DMS 273 (cell line): ENCODE results near the gene FANCI.

Source experiments
- DNase-seq: peaks from one replicate; lab custom pipeline; 2025; ENCODE audit not compliant: unreplicated experiment; lab: John Stamatoyannopoulos, UW

FANCI gene

DNA sequence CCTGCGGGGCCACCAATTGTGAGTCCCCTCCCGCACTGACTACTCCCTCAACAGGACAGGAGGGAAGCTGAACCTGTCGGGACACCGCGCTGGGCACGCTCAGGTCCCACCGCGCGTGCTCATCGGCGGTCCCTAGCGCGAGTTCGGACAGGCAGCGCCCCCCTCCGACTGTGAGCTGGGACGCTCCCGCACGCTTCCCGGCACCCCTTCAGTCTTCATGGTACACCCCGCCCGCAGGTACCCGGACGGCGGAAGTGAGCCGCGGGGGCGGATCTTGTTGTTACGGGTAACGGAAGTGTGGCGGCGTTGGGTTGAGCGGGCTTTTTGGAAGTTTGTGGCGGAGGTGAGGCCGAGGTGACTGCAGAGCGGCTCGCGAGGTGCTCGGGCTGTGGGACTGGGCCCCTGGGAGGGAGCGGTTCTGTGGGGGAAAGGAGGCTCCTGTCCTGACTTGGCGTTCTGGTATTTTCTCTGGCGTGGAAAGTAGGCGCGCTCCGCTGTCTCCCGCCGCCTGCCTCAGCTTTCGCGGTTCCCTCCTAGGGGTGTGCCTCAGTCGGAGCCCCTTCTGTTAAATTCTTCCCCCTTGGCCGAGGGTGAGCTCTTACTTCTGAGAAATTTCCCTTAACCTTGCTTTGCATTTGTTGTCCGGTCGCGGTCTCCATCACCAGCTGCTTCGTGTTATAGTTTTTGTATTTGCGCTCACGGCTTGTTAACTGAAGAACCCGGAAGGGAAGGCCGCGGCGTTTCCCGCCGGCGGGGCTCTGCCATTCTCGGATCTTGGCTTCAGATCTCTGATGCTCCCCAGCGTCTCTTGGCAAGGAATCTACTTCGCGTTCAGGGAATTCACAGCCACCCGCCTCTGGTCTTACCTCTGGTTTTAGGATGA is at the start of gene FANCI:
Gene FANCI, plus strand, starts transcription at position 289 of the 883 bp plus-strand sequence. CDS start 3,669 bp downstream, outside the sequence.
- DNase-seq, result peak; percentile 96

DNA sequence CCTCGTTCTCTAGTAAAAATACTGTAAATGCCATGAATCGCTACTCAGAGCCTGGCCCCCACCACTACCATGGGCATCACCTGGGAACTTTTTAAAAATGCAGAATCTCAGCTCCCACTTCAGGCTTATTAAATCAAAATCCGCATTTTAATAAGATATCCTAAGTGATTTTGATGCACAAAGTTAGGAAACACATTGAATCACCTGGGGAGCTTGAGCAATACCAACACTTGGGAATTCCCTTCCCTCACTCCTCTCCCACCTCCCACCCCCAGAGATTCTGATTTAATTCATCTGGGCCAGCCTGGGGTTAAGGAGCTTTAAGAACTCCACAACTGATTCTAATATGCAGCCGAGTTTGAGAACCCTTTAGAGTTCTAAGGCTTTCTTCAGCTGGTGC is 49.2 kb upstream of the FANCI start:
- DNase-seq, result no peak

DNA sequence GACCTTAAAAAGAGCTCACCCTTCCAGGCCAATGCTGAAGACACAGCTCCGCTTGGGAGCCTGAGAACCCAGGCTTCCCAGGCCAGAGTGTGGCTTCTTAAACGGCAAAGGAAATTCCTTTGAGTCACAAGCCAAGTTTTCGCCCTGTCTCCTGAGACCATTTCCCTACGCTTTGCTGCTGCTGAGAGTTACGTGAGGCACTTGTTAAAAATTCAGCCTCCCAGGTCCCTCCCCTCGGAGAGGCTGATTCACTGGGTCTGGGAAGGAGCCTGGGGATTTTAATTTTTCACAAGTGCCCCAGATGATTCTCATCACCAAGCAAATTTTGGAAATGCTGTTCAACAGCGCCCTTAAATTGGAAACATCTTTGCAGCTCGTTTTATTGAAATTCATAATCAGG is 47.9 kb upstream of the FANCI start:
- DNase-seq, result no peak

DNA sequence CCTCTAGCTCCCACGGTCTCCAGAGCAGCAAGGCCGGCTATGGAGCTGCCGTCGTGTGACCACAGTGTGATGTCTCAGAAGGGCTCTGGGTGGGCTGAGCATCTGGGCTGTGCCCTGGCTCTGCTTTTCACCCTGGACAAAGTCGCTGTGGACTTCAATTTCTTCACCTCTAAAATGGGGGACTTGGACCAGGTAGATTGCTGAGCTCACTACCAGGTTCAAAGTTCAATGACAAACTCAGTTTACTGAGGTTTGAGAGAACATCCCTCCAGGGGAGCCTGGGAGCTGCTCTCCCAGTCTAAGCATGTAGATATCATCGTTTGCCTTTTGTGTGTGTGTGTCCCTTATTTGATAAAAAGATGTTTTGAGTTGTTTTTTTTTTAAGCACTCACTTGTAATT is 47.5 kb upstream of the FANCI start:
- no peak for DNase-seq

DNA sequence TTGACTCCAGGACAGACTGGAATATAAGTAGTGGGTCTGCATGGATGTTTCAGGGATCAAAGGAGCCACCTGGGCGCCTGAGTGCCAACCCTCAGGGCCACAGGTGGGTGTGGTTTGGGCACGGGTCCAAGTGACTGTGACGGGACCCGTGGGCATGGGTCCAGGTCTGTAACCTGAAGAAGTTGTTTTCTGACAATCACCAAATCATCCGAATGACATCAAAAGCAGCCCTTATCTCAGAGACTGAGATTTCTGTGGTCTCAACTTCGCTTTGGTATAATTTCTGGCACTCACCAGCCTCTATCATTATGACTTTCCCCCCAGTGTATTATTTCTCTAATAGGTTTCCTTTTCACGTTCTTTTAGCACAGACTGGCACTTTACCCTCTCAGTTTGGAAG is 46.8 kb upstream of the FANCI start:
- DNase-seq, result peak; percentile 26

DNA sequence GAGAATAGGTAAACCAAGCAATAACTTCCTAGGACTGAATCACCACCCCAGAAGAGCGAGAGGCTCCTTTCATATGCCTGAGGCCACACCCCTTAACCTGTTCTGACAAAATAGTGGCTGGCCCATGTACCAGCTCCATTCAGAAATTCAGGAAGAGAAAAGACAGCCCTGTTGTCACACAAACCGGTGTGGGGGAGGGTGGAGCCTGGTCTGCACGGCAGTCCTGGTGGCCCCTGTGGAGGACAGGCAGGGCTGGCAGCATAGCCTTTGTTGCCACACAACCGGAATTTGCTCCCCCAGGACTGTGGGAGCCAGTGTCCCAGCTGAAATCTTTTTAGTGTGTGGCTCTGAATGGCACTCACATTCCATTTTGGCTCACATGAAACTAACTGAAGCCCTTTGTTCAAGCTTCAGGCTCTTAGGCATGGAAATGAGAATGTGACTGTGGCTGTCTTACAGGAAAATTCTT is 46.2 kb upstream of the FANCI start:
- no peak for DNase-seq

DNA sequence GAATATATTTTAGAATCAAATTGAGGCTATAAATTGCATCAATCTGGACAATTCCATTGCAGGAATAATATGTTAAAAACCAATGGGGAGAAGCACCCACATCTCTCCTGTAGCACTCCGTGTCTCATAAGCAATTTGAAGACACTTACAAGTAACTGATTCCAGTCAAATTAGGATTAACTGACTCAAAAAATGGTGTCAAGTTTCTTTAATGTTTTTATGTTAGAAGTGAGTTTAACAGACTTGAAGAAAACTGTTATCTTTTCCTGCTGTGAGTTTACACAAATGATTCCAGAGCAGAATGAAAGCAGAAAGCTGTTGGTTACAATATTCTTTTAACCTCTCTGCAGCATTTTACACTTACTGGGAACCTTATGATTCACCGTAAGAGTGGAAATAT is 45.6 kb upstream of the FANCI start:
- DNase-seq, result no peak

DNA sequence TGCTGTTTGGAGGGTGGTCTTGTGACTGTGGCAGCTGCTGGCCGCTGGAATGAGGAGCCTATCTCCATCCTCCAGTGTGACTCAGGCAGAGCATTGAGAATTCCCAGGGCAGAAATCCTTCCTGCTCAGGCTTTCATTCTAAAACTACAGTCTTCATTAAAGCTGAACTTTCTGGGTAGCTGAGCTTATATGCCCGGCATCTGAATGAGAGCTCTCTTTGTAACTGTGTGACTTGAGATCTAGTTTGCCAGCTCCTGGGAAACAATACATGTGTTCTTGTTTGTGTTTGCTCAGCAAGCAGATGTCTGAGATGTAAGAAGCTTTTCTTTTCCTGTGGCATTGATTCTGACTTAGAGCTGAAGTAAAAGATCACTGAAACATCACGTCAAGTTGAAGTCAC is 44.8 kb upstream of the FANCI start:
- no peak for DNase-seq

DNA sequence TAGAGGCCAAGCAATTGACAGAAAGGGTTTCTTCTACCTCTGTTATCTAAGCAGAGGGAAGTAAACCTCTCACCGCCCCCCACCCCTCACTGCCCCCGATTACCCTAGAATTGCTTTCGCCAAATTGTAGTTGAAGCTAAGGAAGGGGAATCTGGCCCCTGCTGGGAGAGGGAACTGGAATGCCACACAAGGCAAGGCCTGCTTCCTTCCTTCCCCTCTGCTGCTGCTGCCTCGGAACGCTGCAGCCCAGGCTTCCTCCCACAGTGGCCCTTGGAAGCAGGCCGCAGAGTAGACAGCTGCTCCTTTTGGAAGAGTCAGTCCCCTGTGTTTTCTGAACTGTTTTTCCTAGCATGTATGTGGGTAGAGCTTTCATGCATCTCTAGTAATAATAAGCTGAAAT is 44.0 kb upstream of the FANCI start:
- no peak for DNase-seq

DNA sequence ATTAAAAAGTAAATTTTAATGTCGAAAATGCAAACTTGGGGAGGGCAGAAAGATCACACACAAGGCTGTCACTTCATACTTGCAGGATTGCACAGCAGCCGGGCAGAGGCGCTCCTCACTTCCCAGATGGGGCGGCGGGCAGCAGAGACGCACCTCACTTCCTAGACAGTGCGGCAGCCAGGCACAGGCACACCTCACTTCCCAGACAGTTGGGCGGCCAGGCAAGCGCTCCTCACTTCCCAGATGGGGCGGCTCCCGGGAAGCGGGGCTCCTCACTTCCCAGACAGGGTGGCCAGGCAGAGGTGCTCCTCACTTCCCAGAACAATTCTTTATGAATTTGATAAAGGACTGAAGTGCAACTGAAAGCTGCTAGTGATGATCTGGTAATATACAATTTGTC is 43.6 kb upstream of the FANCI start:
- no peak for DNase-seq

DNA sequence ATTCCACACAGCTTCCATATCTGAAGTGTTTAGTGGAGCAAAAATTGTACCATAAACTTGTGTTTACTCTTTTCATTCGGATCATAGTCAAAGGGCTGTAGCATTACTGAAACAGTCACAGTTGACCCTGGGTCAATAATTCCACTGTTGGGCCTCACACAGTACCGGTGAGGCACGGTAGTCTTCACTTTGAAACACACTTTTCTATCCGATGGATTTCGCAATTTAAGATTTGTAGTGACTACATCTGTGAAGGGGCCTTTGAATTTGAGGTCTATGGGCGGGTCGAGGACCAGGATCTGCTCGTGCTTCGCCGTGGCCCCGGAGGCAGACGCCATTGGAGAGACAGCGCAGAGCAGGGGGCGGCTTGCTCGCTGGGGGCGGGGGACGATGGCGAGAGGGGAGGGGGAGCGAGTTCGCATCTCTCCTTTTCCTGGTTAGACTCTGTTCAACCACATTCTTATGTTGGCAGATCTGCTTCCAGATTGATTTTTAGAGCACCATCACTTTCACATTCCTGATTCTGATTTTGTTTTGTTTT is 42.2 kb upstream of the FANCI start:
- no peak for DNase-seq

DNA sequence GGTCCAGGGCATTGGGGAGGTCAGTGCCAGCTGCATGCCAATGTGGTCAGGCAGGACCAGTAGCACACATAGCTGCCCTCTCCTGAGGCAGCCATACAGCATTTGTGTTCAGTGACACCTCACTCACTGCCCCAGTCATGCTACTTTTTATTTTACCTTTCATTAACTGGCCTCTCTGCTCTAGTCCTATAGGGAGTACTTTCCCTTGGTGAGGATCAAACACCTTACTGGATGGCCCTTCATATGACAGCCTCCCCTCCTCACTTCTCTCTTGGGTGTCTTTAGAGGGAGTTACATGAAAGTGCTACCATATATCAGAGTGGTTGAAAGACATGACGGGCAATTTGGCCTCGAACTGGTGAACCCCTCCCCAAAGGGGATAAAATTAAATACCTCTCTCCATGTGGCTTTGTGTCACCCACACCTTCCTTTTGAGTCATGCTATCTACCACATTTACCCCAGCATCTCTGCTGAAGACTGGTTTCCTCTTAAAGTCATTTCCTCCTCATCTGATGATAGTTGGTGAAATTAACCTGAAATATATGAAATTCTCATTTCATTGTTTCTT is 40.0 kb upstream of the FANCI start:
- DNase-seq, result no peak

DNA sequence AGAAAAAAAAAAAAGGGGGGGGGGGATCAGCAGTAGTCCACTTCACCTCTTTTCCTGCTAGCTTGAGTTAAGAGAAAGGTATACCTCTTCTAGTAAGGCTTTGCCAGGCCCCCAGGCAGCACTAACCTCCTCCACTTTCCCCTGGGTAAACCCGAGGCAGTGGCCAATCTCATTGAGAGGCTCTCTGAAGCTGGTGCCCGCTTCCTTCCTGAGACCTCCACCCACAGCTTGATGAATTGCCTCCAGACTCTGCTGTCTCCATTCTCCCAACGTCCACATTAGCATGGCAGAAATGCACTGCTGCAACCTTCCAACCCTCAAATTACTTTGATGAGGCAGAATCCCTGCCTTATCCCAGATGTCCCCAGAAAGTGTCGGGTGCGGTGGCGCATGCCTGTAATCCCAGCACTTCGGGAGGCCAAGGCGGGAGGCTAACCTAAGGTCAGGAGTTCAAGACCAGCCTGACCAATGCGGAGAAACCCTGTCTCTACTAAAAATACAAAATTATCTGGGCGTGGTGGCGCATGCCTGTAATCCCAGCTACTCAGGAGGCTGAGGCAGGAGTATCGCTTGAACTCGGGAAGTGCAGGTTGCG is 37.7 kb upstream of the FANCI start:
- DNase-seq, result no peak

DNA sequence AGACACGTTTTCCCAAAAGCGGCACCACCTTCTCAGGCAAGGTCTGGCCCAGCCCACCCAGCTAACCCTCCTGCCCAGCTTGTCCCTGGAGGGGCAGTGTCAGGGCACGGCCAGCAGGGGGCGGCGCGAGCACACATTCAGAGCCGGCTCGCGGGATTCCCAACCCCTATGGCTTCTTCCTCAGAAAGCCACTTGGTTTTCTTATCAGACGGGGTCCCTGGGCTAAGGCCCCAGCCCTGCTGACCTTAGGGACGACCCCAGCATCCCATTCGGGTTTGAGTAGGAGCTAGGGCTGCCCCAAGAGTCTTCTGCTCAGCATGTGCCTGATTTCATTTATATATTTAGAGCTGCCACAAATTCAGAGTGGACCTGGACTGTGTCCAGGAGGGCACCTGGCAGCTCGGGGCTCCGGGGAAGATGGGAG is 36.9 kb upstream of the FANCI start:
- peak; percentile 85 for DNase-seq

DNA sequence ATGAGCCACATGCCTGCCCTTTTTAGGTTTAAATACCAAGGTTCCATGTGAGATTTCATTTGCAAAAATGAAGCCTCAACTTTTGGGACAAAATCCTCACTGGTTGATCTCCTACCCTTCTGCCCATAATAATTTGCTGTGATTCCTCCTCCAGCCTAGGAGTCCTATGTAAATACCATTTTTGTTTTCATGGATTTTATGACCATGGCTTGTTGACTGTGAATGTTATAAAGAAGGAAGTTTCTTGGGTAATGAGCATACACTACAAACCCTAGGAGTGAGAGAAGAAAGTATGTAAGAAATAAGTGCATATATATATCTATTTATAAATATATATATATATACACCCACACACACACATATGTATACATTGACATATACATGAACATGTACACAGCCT is 35.5 kb upstream of the FANCI start:
- DNase-seq, result no peak

DNA sequence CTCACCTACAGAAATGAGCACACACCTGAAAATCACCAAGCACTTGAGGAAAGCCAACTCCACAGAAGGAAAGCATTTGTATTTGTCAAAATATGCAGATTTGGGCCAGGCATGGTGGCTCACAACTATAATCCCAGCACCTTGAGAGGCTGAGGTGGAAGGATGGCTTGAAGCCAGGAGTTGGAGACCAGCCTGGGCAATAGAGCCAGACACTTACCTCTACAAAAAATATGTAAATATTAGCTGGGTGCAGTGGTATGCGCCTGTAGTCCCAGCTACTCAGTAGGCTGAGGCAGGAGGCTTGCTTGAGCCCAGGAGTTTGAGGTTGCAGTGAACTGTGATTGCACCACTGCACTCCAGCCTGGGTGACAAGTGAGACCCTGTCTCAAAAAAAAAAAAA is 34.7 kb upstream of the FANCI start:
- DNase-seq, result no peak

DNA sequence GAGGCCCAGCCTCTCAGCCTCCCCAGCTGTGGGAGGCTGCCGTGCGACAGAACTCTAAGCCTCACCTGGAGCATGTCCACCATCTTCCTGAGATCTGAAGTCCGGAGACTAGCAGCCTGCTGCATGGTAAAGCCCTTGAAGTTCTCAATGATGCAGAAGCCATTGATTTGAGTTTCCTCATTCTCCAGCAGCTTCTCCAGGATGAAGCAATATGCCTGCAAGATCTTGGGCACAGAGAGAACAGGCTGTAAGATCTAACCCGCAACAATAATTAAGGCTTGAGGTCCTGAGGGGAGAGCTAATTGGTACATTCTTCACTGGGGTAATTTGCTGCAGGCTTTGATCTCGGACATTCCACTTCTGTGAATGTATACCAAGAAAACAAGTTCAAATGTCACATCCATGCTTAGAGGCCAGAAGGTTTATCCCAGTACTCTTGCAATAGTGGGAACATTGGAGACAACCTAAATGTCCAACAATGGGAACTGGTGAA is 32.1 kb upstream of the FANCI start:
- no peak for DNase-seq

DNA sequence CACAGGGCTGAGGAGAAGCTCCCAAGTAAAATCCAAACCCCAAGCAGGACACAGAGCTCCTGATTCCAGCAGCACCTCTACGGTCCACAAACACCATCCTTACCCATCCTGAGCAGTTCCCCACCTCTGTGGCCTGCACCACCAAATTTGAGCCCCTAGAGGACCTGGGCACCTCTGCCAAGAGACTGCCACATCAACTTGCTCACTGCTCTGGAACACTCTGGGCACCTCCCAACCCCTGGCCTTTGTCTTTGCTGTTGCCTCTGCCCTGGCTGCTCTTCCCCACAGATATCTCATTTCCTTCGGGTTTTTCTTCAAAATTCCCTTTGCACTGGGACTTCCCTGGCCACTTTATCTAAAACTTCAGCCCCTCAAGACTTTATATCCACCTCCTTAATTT is 28.2 kb upstream of the FANCI start:
- DNase-seq, result no peak

DNA sequence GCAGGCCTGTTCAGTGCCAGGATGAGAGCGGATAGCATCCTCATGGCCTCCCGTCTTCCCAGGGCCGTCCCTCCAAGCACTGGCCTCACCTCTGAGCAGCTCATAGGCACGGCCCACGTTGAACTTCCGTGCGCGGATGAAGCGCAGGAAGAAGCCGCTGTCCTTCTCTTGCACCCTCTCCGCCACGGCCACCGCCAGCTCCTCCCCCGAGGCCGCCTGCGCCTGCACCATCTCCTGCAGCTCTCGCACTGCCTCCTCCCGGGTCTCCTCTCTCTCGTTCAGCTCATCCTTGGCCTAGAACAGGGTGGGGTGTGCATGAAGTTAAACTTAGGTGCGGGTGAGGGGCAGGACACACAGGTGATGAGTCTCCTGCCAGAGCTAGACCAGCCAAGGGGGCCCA is 26.7 kb upstream of the FANCI start:
- no peak for DNase-seq

DNA sequence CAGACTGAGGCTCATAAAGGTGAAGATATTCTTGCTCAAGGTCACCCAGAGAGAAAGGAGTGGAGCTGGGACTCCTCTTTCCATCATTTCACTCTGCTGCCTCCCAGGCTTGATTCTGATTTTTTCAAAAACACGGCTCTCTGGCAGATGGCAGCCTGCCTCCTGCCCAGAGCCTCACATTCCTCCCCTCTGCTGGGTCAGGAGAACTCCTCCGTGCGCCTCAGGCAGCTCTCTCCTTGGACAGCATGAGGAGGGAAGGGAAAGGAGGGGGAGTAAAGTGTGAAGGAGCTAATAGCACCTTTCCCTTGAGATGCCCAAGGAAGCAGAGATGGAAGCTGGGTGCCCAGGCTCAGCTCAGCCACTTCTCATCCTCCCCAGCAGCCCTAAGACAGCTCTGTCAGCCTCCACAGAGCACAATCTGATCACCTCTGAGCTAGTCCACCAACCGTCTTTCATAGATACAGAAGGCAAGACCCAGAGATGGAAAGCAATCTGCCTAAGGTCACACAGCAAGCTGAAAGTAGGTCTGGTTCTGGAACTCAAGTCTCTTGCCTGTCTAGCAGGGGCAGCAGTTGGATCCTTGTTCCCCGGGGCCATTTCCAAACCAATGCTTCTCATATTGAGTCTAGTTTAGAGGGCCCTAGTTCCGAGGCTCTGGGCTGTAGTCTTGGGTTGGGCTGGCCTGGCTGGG is 25.9 kb upstream of the FANCI start:
- DNase-seq, result peak; percentile 8

DNA sequence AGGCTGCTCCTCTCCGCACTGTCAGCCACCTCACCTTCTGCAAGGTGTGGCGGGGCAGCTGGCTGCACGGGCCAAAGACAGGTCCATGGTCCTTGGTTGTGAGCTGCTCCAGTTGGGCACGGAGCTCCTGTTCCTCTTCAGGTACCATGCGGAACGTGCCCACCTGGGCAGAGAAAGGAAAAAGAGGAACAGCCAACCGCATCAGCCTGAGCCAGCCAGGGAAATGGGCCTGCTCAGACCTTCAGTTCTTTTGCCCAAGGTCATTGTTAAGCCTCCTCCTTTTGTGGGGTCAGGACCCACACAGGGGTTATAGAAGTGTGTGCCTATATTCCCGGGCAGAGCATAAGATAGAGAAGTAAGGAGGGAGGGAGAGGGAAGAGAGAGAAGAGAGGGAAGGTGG is 25.2 kb upstream of the FANCI start:
- DNase-seq, result no peak
